Esophagus muscularis mucosa (tissue), 4 donors: ENCODE results near the gene PTPN18. TPM values are rescaled to one million over a fixed set of nuclear protein-coding genes. Genes with fewer than 3 reads are reported as not detected.
A peak's percentile ranks its signal among the peaks of the same experiment; 100 is the strongest.

Experiments used
- DNase-seq: peaks from one replicate; pipeline ENCODE4 v3.0.0-alpha.2; 2017; ENCODE audit errors: extremely low spot score
- H3K27ac ChIP-seq, 4 donors: fragments of 200-600 bp; sonication (generic); replicated peaks in 1 of 4; 1 replicate in 3 of 4; 2 replicates in 1 of 4; pipeline ENCODE4 v1.5.1; 2016 to 2019; ENCODE audit warnings: mild to moderate bottlenecking in 1 of 4
- H3K27me3 ChIP-seq, 4 donors: fragments of 200-600 bp; sonication (generic); one replicate each; pipeline versions ENCODE4 v1.5.1 to v1.6.0; 2016 to 2019
- H3K36me3 ChIP-seq, 4 donors: fragments of 200-600 bp; sonication (generic); one replicate each; pipeline ENCODE4 v1.5.1; 2016 to 2019
- H3K4me1 ChIP-seq, 4 donors: fragments of 200-600 bp; sonication (generic); one replicate each; pipeline ENCODE4 v1.5.1; 2016 to 2019
- H3K4me3 ChIP-seq, 4 donors: fragments of 200-600 bp; sonication (generic); 1 replicate in 2 of 4; 2 replicates in 2 of 4; pipeline ENCODE4 v1.5.1; 2016 to 2019; ENCODE audit warnings: mild to moderate bottlenecking in 4 of 4, moderate library complexity in 1 of 4
- H3K9me3 ChIP-seq, 4 donors: fragments of 200-600 bp; sonication (generic); 1 replicate in 3 of 4; 2 replicates in 1 of 4; pipeline ENCODE4 v1.5.1; 2016 to 2019
- CTCF ChIP-seq, 3 experiments: fragments of 200-600 bp in 2 of 3; fragments of 450-650 bp in 1 of 3; sonication (generic) in 2 of 3; IDR thresholded peaks; one replicate each; pipeline ENCODE4 v1.5.1; 2017 to 2019; ENCODE audit warnings: antibody characterized with exemption in 3 of 3, mild to moderate bottlenecking in 2 of 3, moderate library complexity in 1 of 3
- EP300 ChIP-seq: sonication (generic); formaldehyde crosslinking; IDR thresholded peaks from one replicate; pipeline ENCODE4 v1.6.1; 2017; ENCODE audit warnings: antibody characterized with exemption
- POLR2A ChIP-seq: fragments of 450-650 bp; IDR thresholded peaks from one replicate; pipeline ENCODE4 v1.6.1; 2017; ENCODE audit warnings: antibody characterized with exemption, moderate library complexity, mild to moderate bottlenecking, low read depth
- POLR2AphosphoS5 ChIP-seq, 2 donors: sonication (generic); formaldehyde crosslinking; IDR thresholded peaks; one replicate each; pipeline ENCODE4 v1.6.1; 2017; ENCODE audit warnings: antibody characterized with exemption in 2 of 2
- WGBS: methylation state at CpG from one replicate; pipeline ENCODE4 v1.1.5; 2018; 5-methylcytosine and 5-hydroxymethylcytosine counted together
- intact Hi-C: fragments of 100-400 bp; cut with DNase I; formaldehyde crosslinking; loops from one replicate; pipeline ENCODE4 v1.15.1; 2023
- total RNA-seq, 4 donors: library from RNA; depleted of rRNA; stranded (reverse); fragments of >200 nt; gene quantifications; one replicate each; pipeline versions ENCODE4 v1.1.0 to v1.2.1, GENCODE V29; 2016

PTPN18 gene
- total RNA-seq, 4 donors from 2014 or later, result 36.6 to 60.2 (median 50.3) TPM

DNA sequence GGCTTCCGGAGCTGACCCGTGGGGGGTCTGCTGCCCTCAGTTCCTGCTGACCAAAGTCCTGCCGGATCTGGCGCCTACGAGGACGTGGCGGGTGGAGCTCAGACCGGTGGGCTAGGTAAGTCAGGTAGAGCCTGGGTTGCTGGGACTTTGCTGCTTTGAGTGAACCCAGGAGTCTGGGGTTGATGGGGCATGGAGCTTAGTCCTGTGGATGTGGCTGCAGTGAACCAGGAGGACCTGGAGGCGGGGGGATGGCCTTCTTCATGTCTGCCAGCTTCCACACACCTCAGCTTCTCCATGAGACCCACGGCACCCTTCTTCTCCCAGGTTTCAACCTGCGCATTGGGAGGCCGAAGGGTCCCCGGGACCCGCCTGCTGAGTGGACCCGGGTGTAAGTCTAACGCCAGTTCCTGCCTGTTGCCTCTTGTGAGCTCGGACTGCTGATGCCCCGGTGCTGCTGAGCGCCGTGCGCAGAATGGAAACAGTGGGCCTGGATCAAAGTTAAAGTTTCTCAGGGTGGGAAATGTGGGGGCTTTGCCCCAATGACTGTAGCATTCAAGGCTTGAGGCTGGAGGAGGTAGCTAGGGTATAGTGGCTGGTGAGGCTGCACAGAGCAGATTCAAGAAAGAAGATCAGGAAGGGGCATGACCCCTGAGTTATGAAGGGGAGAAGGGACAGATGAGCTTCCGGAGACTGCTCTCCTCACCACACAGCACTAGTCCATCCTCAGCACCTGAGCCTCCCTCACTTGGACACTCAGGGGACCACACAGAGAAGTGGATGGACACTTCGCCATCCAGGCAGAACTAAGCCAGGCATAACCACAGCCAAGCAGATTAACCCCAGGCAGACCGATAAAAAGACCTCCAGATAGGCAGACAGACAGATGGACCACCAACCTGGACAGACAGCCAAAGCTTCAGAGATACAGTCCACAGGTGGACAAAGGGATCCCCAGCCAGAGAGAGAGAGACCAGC, 17.3 kb downstream of the PTPN18 start:
- intact Hi-C loops, result loop anchor here (2.0 kb wide), 1 partner anchor 18 kb away; no protein-coding TSS in a partner anchor
- H3K4me3 ChIP-seq, result peak overlapping the region; percentile 85 to 97 (median 90)
- 62% methylated on average over 15 of the region's 24 CpGs for WGBS
- DNase-seq, result peak; percentile 90
- TF ChIP-seq POLR2AphosphoS5 (IDR thresholded peaks at IDR 0.05), result no peak
- peaks cover 0 to 43% (median 16%) of the 10 kb centered on the region in 4 donors for H3K36me3 ChIP-seq
- peak overlapping the region; percentile 84 to 94 (median 88) for H3K27ac ChIP-seq
- peaks cover 26 to 54% (median 45%) of the 10 kb centered on the region in 4 donors for H3K4me1 ChIP-seq
- H3K27me3 ChIP-seq, result no peaks in the 10 kb centered on the region
- H3K9me3 ChIP-seq, result no peaks in the 10 kb centered on the region

GRCh38 chr2:130373808-130374365, 18.0 kb downstream of the PTPN18 start:
- H3K4me3 ChIP-seq, result peak overlapping the region in 3 of 4 donors; percentile 89 to 97 (median 91)
- no peaks in the 10 kb centered on the region for H3K27me3 ChIP-seq
- H3K27ac ChIP-seq, result no peak overlapping the region
- TF ChIP-seq CTCF (IDR thresholded peaks at IDR 0.05) (no peak), EP300 (no peak), POLR2AphosphoS5 (IDR thresholded peaks at IDR 0.05) (no peak)
- peaks cover 26 to 54% (median 45%) of the 10 kb centered on the region in 4 donors for H3K4me1 ChIP-seq
- peaks cover 0 to 43% (median 16%) of the 10 kb centered on the region in 4 donors for H3K36me3 ChIP-seq
- DNase-seq, result peak; percentile 53
- H3K9me3 ChIP-seq, result no peaks in the 10 kb centered on the region
- WGBS, result 88% methylated on average over 3 of the region's 3 CpGs
- intact Hi-C loops, result loop anchor here (2.0 kb wide), 1 partner anchor 19 kb away; no protein-coding TSS in a partner anchor

DNA sequence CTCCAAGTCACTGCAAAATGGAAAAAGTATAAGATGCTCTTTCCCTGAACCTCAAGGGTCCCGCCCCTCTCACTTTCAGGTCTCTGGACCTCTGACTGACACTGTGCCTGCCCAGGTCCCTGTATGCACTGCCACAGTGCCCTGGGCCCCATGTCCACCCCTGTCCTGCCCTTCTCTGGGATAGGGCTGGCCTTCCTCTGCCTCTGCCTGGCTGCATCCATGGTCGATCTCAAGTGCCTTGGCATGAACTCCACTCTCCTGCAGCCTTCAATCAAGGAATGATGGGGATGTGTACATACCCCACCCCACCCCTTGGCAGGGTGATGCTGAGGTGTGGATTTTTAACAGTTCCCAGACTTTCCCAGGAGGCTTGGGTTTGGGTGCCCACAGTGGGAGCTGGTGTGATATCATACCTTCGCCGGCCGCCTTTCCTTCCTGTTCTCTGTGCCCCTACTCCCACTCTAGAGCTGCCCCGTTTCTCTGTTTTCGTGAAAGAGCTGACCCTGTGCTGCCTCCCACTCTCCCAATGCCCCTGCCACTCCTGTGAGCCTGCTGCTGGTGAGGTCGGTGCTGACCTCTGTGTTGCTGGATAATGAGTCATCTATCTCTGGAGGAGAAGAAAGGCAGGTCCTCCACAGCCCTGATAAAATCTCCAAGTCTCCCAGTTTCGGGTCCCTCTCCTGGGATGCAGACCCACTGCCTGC, 18.9 kb downstream of the PTPN18 start:
- WGBS, result 86% methylated on average over 9 of the region's 9 CpGs
- Histone ChIP-seq H3K4me3 (no peak overlapping the region), H3K27me3 (no peaks in the 10 kb centered on the region), H3K27ac (no peak overlapping the region), H3K36me3 (peaks cover 0 to 41% (median 16%) of the 10 kb centered on the region in 4 donors), H3K9me3 (no peaks in the 10 kb centered on the region), H3K4me1 (peaks cover 27 to 54% (median 45%) of the 10 kb centered on the region in 4 donors)
- DNase-seq, result peak; percentile 83
- intact Hi-C loops, result no loop called here
- TF ChIP-seq CTCF (IDR thresholded peaks at IDR 0.05) (no peak), POLR2AphosphoS5 (IDR thresholded peaks at IDR 0.05) (no peak), EP300 (no peak), POLR2A (no peak)

DNA sequence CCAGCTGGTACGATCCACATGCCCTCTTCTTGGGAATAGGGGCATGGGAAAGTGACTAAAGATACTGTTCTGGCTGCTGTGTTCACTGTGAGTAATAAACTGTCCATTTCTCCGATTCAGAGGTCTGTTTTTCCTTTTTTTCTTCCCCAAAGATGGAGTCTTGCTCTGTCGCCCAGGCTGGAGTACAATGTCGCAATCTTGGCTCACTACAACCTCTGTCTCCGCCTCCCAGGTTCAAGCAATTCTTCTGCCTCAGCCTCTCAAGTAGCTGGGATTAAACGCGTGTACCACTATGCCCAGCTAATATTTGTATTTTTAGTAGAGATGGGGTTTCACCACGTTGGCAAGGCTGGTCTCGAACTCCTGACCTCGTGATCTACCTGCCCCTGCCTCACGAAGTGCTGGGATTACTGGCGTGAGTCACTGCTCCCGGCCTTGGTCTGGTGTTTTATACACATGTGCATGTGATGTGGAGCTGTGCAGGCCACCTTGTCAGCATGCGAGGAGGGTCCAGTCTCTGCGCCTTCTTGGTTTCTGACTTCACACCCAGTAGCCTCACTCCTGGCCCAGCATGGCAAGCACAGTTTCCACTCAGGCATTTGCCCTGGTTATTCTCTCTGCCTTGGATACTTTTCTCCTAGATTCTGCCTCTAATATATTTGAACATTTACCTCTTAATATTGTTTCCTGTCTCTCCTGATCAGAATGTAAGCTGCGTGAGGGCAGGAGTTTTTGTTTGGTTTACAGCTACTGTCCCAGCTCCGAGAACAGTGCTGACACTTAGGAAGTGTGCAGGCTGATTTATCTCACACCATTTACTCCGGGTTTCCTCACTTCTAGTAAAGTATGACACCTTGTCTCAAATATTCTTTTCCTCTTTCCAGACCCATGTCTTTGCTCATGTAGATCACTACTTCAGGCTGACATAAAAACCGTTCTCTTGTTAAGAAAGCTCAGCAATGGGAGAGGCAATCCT, 19.7 kb downstream of the PTPN18 start:
- peaks cover 0 to 41% (median 13%) of the 10 kb centered on the region in 4 donors for H3K36me3 ChIP-seq
- no peaks in the 10 kb centered on the region for H3K9me3 ChIP-seq
- DNase-seq, result peak; percentile 60
- no peak overlapping the region for H3K4me3 ChIP-seq
- TF ChIP-seq POLR2A (no peak), EP300 (no peak), POLR2AphosphoS5 (IDR thresholded peaks at IDR 0.05) (no peak)
- intact Hi-C loops, result no loop called here
- WGBS, result 91% methylated on average over 19 of the region's 19 CpGs
- H3K27me3 ChIP-seq, result no peaks in the 10 kb centered on the region
- H3K27ac ChIP-seq, result no peak overlapping the region
- peaks cover 30 to 51% (median 43%) of the 10 kb centered on the region in 4 donors for H3K4me1 ChIP-seq
